Epithelial cell of esophagus (primary cell): ENCODE results near the gene YAE1.

Source experiments
- DNase-seq: peaks from one replicate; pipeline ENCODE4 v3.0.0; 2010; ENCODE audit warnings: low read depth
- H3K4me3 ChIP-seq: 2 replicates; pipeline ENCODE4 v1.5.1; 2011; ENCODE audit warnings: mild to moderate bottlenecking, low read length, control low read depth
- TF ChIP-seq, protein P1 (sequence below): IDR thresholded peaks from 2 replicates; pipeline ENCODE4 v1.5.1; 2011; ENCODE audit warnings: low read depth, mild to moderate bottlenecking, low read length, control low read depth, inconsistent platforms; ENCODE audit not compliant: insufficient read depth; ENCODE audit errors: missing control alignments

Gene YAE1

DNA sequence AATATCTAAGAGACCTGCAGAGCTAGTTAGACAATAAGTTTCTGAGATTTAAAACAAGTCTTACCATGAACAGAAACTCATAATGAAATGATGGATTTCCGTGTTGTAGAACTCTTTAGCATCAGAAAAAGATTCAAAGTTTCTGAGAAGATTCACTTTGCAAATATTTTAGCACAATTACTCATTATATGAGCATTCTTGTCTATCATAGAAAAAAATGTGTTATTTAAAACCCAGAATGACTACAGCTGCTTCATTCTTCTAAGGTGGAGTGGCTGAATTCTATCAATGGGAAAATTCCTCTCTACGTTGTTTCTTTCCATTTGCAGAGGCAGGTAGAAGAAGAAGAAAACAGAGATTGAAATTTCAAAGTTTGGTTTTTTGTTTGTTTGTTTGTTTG, 36.1 kb downstream of the YAE1 start:
- TF ChIP-seq, protein P1, sequence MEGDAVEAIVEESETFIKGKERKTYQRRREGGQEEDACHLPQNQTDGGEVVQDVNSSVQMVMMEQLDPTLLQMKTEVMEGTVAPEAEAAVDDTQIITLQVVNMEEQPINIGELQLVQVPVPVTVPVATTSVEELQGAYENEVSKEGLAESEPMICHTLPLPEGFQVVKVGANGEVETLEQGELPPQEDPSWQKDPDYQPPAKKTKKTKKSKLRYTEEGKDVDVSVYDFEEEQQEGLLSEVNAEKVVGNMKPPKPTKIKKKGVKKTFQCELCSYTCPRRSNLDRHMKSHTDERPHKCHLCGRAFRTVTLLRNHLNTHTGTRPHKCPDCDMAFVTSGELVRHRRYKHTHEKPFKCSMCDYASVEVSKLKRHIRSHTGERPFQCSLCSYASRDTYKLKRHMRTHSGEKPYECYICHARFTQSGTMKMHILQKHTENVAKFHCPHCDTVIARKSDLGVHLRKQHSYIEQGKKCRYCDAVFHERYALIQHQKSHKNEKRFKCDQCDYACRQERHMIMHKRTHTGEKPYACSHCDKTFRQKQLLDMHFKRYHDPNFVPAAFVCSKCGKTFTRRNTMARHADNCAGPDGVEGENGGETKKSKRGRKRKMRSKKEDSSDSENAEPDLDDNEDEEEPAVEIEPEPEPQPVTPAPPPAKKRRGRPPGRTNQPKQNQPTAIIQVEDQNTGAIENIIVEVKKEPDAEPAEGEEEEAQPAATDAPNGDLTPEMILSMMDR, result no peak
- DNase-seq, result no peak
- H3K4me3 ChIP-seq, result no peak overlapping the region

DNA sequence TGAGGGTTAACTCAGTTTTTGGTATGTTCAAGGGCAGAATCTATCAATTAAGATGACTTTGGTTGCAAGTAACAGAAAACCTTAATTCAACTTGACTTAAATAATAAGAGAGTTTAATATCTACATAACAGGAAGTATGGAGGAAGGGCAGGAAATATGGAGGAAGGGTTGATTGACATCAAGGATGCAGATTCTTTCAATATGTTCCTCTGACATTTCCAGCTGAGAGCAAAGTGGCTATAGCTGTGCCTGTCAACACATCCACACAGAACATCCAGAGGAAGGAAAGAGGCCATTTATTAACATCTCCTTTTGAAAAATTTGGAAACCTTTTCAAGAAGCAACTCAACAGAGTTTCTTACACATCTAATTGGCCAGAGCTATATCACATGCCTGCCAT, 37.7 kb downstream of the YAE1 start:
- TF ChIP-seq, protein P1, result no peak
- no peak for DNase-seq
- H3K4me3 ChIP-seq, result no peak overlapping the region

DNA sequence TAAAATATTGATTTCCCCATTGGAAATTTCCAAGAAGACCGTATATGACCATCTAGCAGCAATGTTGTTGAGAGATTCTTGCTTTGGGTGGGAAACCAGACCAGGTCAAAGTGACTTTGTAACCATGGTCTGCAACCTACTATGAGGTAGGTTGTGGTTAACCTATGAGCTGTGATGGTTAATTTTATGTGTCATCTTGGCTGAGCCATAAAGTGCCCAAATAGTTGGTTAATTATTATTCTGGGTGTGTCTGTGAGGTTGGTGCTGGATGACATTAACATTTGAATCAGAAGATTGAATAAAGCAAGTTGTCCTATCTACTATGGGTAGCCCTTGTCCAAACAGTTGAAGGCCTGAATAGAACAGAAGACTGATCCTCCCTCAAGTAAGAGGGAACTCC, 38.9 kb downstream of the YAE1 start:
- peak; percentile 62 for DNase-seq
- no peak overlapping the region for H3K4me3 ChIP-seq
- TF ChIP-seq, protein P1, result no peak

DNA sequence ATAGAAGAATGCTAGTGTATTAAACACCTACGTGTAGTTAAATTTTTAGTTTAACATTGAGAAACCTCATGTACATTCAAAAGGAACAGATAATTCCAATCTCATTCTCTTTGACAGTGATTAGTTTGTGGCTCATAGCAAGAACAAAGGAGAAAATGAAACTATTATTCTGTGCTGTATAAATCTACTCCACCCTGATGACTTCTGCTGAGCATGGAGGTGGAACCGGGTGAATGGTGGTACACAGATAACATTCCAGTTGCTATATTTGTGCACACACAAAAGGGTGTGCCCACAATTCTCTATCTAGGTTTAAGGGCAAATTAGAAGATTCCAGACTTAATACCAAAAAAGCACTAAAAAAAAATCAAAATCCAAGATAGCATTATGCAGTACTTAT, 40.1 kb downstream of the YAE1 start:
- peak; percentile 50 for DNase-seq
- H3K4me3 ChIP-seq, result no peak overlapping the region
- TF ChIP-seq, protein P1, result no peak

DNA sequence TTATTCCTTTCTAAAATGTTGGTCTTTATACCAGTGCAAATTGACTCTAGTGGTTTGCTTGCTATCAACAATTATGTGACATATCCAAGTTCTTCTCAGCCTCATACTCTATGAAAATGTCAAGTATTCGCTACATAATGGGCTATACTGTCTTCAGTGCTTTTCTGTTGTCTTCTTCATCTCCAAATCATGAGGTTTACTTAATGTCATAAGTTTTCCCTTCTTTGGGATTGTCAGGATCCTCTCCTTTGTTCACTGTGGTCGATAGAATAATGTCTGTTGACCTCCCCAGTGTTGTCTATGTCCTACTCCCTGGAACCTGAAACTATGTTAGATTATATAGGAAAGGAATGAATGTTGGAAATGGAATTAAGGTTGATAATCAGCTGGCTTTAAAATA, 40.7 kb downstream of the YAE1 start:
- DNase-seq, result no peak
- TF ChIP-seq, protein P1, result no peak
- H3K4me3 ChIP-seq, result no peak overlapping the region

DNA sequence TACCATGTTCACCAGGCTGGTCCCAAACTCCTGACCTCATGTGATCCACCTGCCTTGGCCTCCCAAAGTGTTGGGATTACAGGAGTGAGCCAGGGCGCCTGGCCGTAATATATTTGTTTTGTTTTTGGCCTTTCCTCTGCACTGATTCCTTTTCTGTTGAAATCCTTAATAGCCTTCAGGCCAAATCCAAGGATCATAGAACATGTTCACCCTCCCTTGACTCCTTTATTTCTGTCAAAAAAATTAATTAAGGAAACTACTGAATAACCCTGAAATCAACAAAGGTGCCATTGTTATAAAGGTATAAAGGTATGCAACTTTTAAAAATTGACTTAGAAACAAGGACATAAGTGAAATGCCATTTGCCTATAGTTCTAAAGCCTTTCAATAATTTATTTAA, 41.7 kb downstream of the YAE1 start:
- DNase-seq, result no peak
- TF ChIP-seq, protein P1, result no peak
- no peak overlapping the region for H3K4me3 ChIP-seq

DNA sequence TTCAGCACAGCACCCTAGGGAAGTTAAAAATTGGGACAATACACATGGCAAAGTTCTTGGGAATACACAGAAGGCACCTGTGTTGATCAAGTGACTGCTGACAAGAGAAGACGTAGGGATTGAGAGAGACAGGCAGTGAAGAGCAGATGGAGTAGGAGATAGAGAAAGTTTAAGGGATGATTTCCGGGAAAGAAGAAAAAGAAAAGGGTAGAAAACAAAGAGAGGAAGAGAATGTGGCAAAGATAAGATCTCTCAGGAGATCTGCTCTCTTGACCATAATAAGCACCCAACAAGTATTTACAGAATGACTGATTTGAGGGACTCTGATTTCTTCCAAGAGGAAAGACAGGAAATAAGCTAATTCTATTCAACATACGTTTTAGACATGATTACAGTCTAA, 42.1 kb downstream of the YAE1 start:
- DNase-seq, result no peak
- TF ChIP-seq, protein P1, result no peak
- H3K4me3 ChIP-seq, result no peak overlapping the region
